Measurements from ENCODE around the gene TTC12. TPM values are rescaled to one million over a fixed set of nuclear protein-coding genes. Genes with fewer than 3 reads are reported as not detected.

TTC12 gene
- total RNA-seq, 1 experiment from 2014 or later, result 24.3 TPM

GRCh38 chr11:113317339-113317738, 3.0 kb downstream of the TTC12 start:
- no peak overlapping the region for H3K4me3 ChIP-seq (ENCODE audit: low read depth in 2 of 2, low read length in 2 of 2)
- CTCF ChIA-PET, result no interaction called here
- POLR2A ChIA-PET, result no interaction called here
- H3K27me3 ChIP-seq (ENCODE audit: control insufficient read depth, insufficient read depth, low read length), result no peaks in the 10 kb centered on the region
- no TSS peak for BruUV-seq (replicated peaks)
- no peak for DNase-seq (ENCODE audit: low read depth, low spot score)
- peaks cover 15% of the 10 kb centered on the region for H3K4me1 ChIP-seq (ENCODE audit: control insufficient read depth, insufficient read depth, low read length)
- ATAC-seq, result no peak
- in situ Hi-C loops (cut with HindIII; ENCODE audit: low pct_unique_long_range_greater_than_20kb, low sequenced_read_pairs), result no loop called here
- no peak overlapping the region for H3K27ac ChIP-seq (ENCODE audit: low read length)
- no peaks in the 10 kb centered on the region for H3K9me3 ChIP-seq (ENCODE audit: control insufficient read depth, insufficient read depth, low read depth, low read length)
- TF ChIP-seq SIN3A (IDR thresholded peaks at IDR 0.05; ENCODE audit: borderline replicate concordance, insufficient read depth, low read depth, low read length) (no peak), POLR2AphosphoS5 (IDR thresholded peaks at IDR 0.05; ENCODE audit: low read depth, low read length) (no peak), REST (IDR thresholded peaks at IDR 0.05; ENCODE audit: insufficient read depth in 1 of 2, low read depth in 2 of 2, low read length in 1 of 2) (no peak), TCF7L2 (IDR thresholded peaks at IDR 0.05; ENCODE audit: low read depth, low read length) (no peak)
- TF ChIP-seq, protein P1, sequence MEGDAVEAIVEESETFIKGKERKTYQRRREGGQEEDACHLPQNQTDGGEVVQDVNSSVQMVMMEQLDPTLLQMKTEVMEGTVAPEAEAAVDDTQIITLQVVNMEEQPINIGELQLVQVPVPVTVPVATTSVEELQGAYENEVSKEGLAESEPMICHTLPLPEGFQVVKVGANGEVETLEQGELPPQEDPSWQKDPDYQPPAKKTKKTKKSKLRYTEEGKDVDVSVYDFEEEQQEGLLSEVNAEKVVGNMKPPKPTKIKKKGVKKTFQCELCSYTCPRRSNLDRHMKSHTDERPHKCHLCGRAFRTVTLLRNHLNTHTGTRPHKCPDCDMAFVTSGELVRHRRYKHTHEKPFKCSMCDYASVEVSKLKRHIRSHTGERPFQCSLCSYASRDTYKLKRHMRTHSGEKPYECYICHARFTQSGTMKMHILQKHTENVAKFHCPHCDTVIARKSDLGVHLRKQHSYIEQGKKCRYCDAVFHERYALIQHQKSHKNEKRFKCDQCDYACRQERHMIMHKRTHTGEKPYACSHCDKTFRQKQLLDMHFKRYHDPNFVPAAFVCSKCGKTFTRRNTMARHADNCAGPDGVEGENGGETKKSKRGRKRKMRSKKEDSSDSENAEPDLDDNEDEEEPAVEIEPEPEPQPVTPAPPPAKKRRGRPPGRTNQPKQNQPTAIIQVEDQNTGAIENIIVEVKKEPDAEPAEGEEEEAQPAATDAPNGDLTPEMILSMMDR (IDR thresholded peaks at IDR 0.05), result no peak
- intact Hi-C loops (cut with micrococcal nuclease; ENCODE audit: unreplicated experiment), result no loop called here
- H3K36me3 ChIP-seq (ENCODE audit: control insufficient read depth, insufficient read depth, low read length), result no peaks in the 10 kb centered on the region

DNA sequence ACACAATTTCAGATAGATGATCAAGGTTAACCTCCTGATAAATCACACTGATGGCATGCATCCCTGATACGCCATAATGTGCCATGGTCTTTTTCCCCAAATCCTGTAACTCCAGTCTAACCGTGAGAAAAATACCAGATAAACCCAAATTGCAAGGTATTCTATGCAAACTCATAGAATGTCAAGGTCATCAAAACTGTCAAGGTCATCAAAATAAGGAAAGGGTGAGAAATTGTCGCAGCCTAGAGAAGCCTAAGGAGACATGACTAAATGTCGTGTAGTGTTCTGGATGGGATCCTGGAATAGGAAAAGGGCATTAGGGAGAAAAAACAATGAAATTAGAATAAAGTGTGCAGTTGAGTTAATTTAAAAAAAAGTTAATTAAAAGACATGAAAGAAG, 4.7 kb downstream of the TTC12 start:
- H3K9me3 ChIP-seq (ENCODE audit: control insufficient read depth, insufficient read depth, low read depth, low read length), result no peaks in the 10 kb centered on the region
- H3K4me3 ChIP-seq (ENCODE audit: low read depth in 2 of 2, low read length in 2 of 2), result no peak overlapping the region
- no peaks in the 10 kb centered on the region for H3K36me3 ChIP-seq (ENCODE audit: control insufficient read depth, insufficient read depth, low read length)
- TF ChIP-seq, protein P1 (IDR thresholded peaks at IDR 0.05), result no peak
- TF ChIP-seq SIN3A (IDR thresholded peaks at IDR 0.05; ENCODE audit: borderline replicate concordance, insufficient read depth, low read depth, low read length), result no peak
- TF ChIP-seq REST (IDR thresholded peaks at IDR 0.05; ENCODE audit: insufficient read depth in 1 of 2, low read depth in 2 of 2, low read length in 1 of 2), result no peak
- no peak overlapping the region for H3K27ac ChIP-seq (ENCODE audit: low read length)
- POLR2A ChIA-PET, result no interaction called here
- ATAC-seq, result no peak
- in situ Hi-C loops (cut with HindIII; ENCODE audit: low pct_unique_long_range_greater_than_20kb, low sequenced_read_pairs) (no loop called here), intact Hi-C loops (cut with micrococcal nuclease; ENCODE audit: unreplicated experiment) (no loop called here)
- CTCF ChIA-PET, result no interaction called here
- peaks cover 9% of the 10 kb centered on the region for H3K4me1 ChIP-seq (ENCODE audit: control insufficient read depth, insufficient read depth, low read length)
- no peak for DNase-seq (ENCODE audit: low read depth, low spot score)
- H3K27me3 ChIP-seq (ENCODE audit: control insufficient read depth, insufficient read depth, low read length), result no peaks in the 10 kb centered on the region
- no TSS peak for BruUV-seq (replicated peaks)
